T-helper 1 cell (primary cell): ENCODE results near the gene TFEC.
"Not testable (repeated sequence)": the region's sequence is repeated elsewhere in the genome, so short reads cannot be mapped to it uniquely, and the experiment has no call there.

Experiments used
- DNase-seq, 5 donors: peaks; one replicate each; pipeline ENCODE4 v3.0.0-alpha.2; 2012 to 2020

Gene TFEC

DNA sequence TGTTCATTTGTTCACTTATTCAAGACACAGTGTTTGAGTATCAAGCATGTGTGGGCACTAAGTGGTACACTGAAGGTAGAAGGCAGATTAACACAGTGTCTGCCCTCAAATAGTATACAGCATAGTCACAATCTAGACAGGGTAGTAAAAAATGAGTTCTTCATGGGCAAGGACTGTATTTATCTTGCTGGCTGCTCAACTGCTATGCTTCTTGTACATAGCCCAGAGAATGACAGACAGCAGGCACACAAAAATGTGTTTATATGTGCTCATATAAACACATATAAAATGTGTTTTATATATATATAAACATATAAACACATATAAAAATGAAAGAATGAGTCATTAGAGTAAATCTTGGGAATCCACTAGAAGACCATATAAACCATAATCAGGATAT lies 43.1 kb downstream of the TFEC start:
- no peak for DNase-seq

DNA sequence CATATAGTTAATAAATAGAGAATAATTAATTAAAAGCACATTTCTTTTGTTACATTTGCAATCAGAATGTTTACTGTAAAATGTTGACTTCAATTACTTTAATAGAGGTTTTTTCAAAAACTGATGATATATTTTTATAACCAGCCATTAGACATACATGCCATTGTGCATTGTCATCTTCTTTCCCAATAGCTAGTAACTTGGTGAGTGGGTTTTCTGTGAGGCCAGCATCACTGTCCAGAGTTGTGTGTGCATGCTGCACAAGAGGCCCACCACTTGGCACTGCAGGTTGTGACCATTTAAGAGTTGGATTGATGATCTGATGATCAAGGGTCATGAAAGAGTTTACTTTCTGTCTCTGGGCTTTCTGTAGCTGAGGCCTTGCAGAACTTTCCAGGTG lies 46.5 kb downstream of the TFEC start:
- no peak for DNase-seq

GRCh38 chr7:115980159-115980558 lies 50.4 kb downstream of the TFEC start:
- no peak for DNase-seq

DNA sequence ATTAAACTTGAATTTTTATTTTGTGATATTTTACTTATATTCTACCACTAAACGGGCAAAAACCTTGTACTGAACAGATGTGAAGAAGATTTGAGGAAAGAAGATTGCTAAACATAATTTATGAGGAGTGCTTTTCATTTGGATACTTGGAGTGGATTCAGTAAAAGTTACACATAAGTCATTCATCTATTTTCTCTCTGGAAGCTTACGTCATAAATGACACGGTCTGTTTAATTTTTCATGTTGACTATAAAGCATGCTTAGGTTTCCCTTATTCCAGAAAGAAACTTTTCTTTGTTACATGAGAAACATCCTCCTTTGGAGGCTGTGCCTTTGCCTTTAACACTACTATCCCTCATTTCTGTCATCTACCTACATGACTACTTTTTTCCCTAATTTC lies 53.9 kb downstream of the TFEC start:
- no peak for DNase-seq

DNA sequence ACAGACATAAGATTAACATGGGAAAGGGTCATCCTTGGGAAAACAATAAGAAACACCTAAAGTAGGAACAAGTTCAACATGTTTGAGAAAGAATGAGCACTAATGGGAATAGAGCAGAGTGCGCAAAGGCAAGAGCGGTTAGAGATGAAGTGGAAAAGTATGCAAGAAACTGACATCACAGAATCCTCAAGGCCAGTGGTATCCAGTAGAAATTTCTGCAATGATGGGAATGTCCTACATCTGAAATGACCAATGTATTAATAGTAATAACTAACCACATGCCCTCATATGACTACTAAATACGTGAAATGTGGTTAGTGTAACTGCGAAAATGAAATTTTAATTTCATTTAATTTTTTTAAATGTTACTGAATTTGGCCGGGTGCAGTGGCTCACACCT lies 54.8 kb downstream of the TFEC start:
- DNase-seq, result no peak

- no peak for DNase-seq
Measured at GRCh38 chr7:115973406-115973805, 57.2 kb downstream of the TFEC start.

GRCh38 chr7:115971506-115971905 lies 59.1 kb downstream of the TFEC start:
- no peak for DNase-seq

DNA sequence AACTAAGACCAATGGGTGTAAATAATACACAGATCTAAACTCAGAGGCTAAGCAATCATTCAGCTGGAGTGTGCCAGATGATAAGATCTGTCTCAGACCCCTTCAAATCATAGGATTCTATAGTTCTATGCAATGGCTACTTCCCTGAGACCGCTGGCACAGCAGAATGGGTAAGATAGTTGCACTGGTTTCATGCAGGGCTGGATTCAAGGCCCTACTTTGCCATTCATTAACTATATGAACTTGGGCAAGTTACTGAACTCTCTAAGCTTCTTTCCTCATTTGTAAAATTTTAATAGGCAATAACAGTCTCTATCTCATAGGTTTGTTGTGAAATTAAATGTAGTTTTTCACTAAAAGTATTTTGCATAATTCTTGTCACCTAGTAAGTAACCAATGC lies 62.0 kb downstream of the TFEC start:
- no peak for DNase-seq

- no peak for DNase-seq
Measured at GRCh38 chr7:115968171-115968570, 62.4 kb downstream of the TFEC start.

DNA sequence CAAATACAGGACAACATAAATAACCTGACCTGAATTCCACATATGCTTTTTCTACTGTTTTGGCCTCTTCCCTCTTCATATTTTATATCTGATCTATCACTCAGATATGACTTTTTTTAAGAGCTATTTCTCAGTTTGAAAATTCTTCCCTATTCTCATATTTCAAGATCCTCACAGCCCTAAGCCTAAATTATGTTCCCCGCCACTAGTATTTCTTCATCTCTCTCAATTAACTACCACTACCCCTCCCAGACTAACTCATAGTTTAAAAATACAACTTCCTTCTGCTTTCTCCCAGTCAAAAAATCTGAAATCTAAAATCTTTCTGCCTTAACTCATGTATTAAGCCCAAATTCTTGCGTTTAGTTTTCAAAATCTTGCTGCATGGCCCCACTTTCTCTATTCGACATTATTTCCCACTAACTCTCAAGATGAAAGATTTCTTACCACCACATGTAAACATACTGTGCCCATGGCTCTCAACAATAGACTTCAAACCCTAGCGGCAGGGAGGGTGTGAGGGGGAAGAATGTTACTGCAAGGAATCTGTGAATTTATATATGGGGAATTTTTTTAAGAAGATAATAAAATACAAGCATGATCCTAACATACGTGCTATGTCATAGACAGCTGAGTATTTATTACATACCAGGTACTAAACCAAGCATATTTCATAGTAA lies 64.6 kb downstream of the TFEC start:
- DNase-seq, result no peak

GRCh38 chr7:115965236-115965635 lies 65.3 kb downstream of the TFEC start:
- DNase-seq, result no peak

DNA sequence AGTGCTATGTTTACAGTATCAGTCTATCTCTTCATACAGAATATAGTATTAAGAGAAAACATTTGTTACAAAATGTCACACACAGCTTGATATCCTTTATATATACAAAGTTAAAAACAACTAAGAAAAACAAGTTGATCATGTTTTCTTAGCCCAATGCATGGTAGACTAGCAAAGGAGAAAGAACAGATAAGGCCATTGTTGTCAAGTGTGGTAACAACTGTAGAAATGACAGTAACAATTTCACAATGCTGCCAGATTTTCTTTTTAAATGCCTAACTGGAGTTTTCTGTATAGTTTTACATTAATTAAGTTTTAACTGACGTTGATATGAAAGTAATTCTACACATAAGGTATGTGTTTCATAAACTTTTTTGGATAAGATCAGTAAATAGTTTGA lies 65.8 kb downstream of the TFEC start:
- no peak for DNase-seq

DNA sequence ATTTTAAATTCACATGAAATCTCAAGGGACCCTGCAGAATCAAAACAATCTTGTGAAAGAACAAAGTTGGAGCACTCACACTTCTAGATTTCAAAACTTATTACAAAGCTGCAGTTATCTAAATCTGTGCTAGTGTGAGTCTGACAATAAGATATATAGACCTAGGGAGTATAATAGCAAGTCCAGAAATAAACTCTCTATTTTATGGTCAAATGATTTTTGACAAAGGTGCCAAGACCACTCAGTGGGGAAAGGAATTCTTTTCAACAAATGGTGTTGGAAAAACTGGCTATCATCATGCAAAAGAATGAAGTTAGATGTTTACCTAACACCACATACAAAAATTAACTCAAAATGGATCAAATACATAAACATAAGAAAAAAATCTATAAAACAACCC lies 68.2 kb downstream of the TFEC start:
- no peak for DNase-seq

DNA sequence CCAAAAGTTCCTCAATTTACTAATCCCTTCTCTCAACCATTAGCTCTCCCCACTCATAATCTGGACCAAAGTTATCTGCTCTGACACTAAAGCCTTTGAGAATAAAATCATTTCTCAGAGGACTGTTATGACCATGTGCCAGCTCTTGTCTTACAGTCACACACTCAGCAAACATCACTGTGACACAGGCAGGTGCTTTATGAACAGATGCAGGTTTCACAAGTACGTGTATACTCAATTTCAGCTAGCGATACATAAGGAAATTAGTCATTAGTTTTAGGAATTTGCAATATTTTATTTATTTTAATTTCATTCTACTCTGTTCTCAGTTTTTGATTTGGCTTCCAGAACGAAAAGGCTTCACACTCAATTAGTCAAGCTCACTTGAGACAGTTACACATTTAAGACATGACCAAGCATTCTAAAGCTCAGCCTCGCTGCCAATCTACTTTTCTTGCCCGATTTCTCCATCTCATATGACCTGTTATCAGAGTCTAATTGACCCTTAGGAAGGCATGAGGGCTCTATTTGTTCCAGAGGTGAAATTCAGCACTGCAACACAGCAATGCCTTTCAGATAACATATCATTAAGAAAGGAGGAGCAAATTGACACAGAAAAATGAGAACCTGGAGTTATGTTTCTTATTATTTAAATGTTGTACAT lies 76.8 kb downstream of the TFEC start:
- no peak for DNase-seq

GRCh38 chr7:115952832-115953231 lies 77.7 kb downstream of the TFEC start:
- DNase-seq, result no peak

GRCh38 chr7:115951547-115951946 lies 79.0 kb downstream of the TFEC start:
- no peak for DNase-seq

GRCh38 chr7:115941703-115942268 lies 88.8 kb downstream of the TFEC start:
- no peak for DNase-seq

DNA sequence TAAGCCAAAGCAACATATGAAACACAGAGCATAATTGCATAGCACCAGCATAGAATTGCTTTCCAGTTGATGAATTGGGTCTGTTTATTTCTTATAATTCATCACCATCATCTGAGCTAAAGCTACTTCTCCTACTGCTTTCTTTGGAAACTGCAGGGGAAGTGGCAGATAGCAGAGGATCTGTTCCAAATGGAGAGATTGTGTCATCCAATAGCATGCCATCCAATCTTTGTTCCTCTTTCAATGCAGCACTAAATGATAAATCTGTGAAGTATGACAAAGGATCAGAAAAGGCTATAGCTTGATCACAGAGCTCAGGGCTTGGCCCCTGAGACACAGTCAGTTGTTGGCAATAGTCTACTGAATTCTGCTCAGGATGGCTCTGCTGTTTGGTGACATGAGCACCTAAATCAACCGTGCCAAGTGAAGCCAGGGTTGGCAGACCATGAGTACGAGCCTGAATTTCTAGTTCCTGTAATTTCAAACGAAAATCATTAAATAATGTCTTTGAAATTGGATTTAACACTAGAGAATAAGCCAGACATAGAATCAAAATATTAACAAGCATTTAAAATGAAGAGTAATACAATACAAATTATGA lies 90.0 kb downstream of the TFEC start:
- DNase-seq, result no peak

DNA sequence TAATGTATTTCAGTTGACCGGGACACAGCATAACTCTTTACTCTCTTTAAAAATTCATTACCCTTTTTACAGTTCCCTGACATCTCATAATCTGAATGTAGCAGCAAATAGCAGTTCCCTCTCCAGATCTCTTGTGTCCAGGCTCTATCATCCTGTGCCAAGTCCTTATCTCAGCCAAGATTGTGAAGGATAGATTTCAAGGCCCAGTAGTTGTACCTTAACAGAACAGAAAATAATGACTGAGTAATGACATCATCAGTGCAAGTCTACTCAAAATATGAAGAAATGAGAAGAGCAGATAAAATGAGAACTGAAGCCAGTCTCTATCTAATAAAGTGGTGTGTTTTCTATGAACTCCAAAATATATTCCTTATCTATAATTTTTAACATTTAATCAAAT lies 92.6 kb downstream of the TFEC start:
- no peak for DNase-seq

- no peak for DNase-seq
Measured at GRCh38 chr7:115933471-115933870, 97.1 kb downstream of the TFEC start.

- DNase-seq, result no peak
Measured at GRCh38 chr7:115932880-115933279, 97.7 kb downstream of the TFEC start.

- not testable (repeated sequence) for DNase-seq
Measured at GRCh38 chr7:115930184-115930583, 100.4 kb downstream of the TFEC start.

- not testable (repeated sequence) for DNase-seq
Measured at GRCh38 chr7:115929736-115930135, 100.8 kb downstream of the TFEC start.

- no peak for DNase-seq
Measured at GRCh38 chr7:115924411-115924810, 106.2 kb downstream of the TFEC start.
